ENCODE data around the gene LARGE1.

The LARGE1 gene

GRCh38 chr22:33271390-33272161, 648.7 kb downstream of the LARGE1 start:
- Histone ChIP-seq H3K9ac (ENCODE audit: low read depth, low read length, poor library complexity, severe bottlenecking) (no peak overlapping the region), H3K9me2 (replicated peaks; ENCODE audit: low read depth, low read length) (no peaks in the 10 kb centered on the region), H3K36me3 (ENCODE audit: insufficient read depth, low read length) (no peaks in the 10 kb centered on the region), H3K9me3 (ENCODE audit: insufficient read depth, low read depth, low read length) (0 out of 2 replicates have a peak, but pooled peaks cover 2% of the 10 kb centered on the region), H2AFZ (ENCODE audit: low read length) (no peak overlapping the region), H3K4me1 (ENCODE audit: insufficient read depth, low read length, poor library complexity, severe bottlenecking) (no peaks in the 10 kb centered on the region), H4K20me1 (ENCODE audit: insufficient read depth, low read length, poor library complexity, severe bottlenecking) (no peaks in the 10 kb centered on the region), H3K27me3 (ENCODE audit: insufficient read depth, low read length, poor library complexity, severe bottlenecking) (no peaks in the 10 kb centered on the region), H3K4me2 (ENCODE audit: low read depth, low read length, poor library complexity, severe bottlenecking) (no peak overlapping the region), H3K79me2 (ENCODE audit: insufficient read depth, low read length) (no peaks in the 10 kb centered on the region), H3K4me3 (ENCODE audit: low read length, poor library complexity, severe bottlenecking) (no peak overlapping the region), H3F3A (ENCODE audit: low read depth) (no peaks in the 10 kb centered on the region)
- no peak for TF ChIP-seq EZH2phosphoT487 (IDR thresholded peaks at IDR 0.05; ENCODE audit: borderline replicate concordance)
- no peak for TF ChIP-seq CTCF (conservative IDR thresholded peaks at IDR 0.05; ENCODE audit: low read length)

GRCh38 chr22:33270596-33270995, 649.7 kb downstream of the LARGE1 start:
- H3K79me2 ChIP-seq (ENCODE audit: insufficient read depth, low read length) = no peaks in the 10 kb centered on the region
- H3F3A ChIP-seq (ENCODE audit: low read depth) = no peaks in the 10 kb centered on the region
- no peaks in the 10 kb centered on the region for H3K9me2 ChIP-seq (replicated peaks; ENCODE audit: low read depth, low read length)
- H4K20me1 ChIP-seq (ENCODE audit: insufficient read depth, low read length, poor library complexity, severe bottlenecking) = no peaks in the 10 kb centered on the region
- no peak overlapping the region for H3K9ac ChIP-seq (ENCODE audit: low read depth, low read length, poor library complexity, severe bottlenecking)
- no peaks in the 10 kb centered on the region for H3K36me3 ChIP-seq (ENCODE audit: insufficient read depth, low read length)
- H3K9me3 ChIP-seq (ENCODE audit: insufficient read depth, low read depth, low read length) = no peaks in the 10 kb centered on the region
- no peaks in the 10 kb centered on the region for H3K4me1 ChIP-seq (ENCODE audit: insufficient read depth, low read length, poor library complexity, severe bottlenecking)
- no peaks in the 10 kb centered on the region for H3K27me3 ChIP-seq (ENCODE audit: insufficient read depth, low read length, poor library complexity, severe bottlenecking)
- H3K4me2 ChIP-seq (ENCODE audit: low read depth, low read length, poor library complexity, severe bottlenecking) = no peak overlapping the region
- TF ChIP-seq CTCF (conservative IDR thresholded peaks at IDR 0.05; ENCODE audit: low read length) (no peak), EZH2phosphoT487 (IDR thresholded peaks at IDR 0.05; ENCODE audit: borderline replicate concordance) (no peak)
- H2AFZ ChIP-seq (ENCODE audit: low read length) = no peak overlapping the region
- no peak overlapping the region for H3K4me3 ChIP-seq (ENCODE audit: low read length, poor library complexity, severe bottlenecking)

GRCh38 chr22:33261699-33262098, 658.6 kb downstream of the LARGE1 start:
- Histone ChIP-seq H3K9ac (ENCODE audit: low read depth, low read length, poor library complexity, severe bottlenecking) (no peak overlapping the region), H3K4me1 (ENCODE audit: insufficient read depth, low read length, poor library complexity, severe bottlenecking) (no peaks in the 10 kb centered on the region), H3K4me2 (ENCODE audit: low read depth, low read length, poor library complexity, severe bottlenecking) (no peak overlapping the region), H3K36me3 (ENCODE audit: insufficient read depth, low read length) (no peaks in the 10 kb centered on the region), H2AFZ (ENCODE audit: low read length) (no peak overlapping the region), H3K9me3 (ENCODE audit: insufficient read depth, low read depth, low read length) (peaks cover 5% of the 10 kb centered on the region; the same call in 1 of the 2 replicates), H3K27me3 (ENCODE audit: insufficient read depth, low read length, poor library complexity, severe bottlenecking) (no peaks in the 10 kb centered on the region), H3K4me3 (ENCODE audit: low read length, poor library complexity, severe bottlenecking) (no peak overlapping the region), H3F3A (ENCODE audit: low read depth) (no peaks in the 10 kb centered on the region), H3K79me2 (ENCODE audit: insufficient read depth, low read length) (no peaks in the 10 kb centered on the region), H3K9me2 (replicated peaks; ENCODE audit: low read depth, low read length) (no peaks in the 10 kb centered on the region), H4K20me1 (ENCODE audit: insufficient read depth, low read length, poor library complexity, severe bottlenecking) (no peaks in the 10 kb centered on the region)
- TF ChIP-seq CTCF (conservative IDR thresholded peaks at IDR 0.05; ENCODE audit: low read length) (no peak), EZH2phosphoT487 (IDR thresholded peaks at IDR 0.05; ENCODE audit: borderline replicate concordance) (no peak)
